ENCODE data around the gene HIVEP3. TPM values are rescaled to one million over a fixed set of nuclear protein-coding genes. Genes with fewer than 3 reads are reported as not detected.
A peak's percentile ranks its signal among the peaks of the same experiment; 100 is the strongest.

Gene HIVEP3
- total RNA-seq, 2 experiments from 2014 or later, result 15.1 to 18.1 TPM

DNA sequence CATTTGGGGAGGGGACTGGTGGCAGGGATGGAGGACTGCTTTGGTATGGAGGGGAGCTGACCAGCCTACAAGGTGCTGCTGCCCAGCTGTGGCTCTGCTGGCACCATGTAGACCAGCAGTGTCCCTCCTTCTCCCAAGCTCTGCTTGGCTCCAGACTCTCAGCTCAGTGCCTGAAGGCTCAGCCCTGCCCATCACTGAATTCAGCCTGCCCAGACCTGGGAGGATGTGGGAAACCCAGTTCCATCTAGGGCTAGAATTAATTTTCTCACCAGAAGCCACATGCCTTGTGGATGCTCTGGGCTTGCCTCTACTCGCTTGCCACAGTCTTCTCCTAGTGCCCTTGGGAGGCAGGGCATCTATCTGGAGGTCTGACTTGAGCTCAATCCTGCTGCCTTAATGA, 239.2 kb downstream of the HIVEP3 start:
- no peak overlapping the region for H3K4me3 Mint-ChIP-seq
- no peaks in the 10 kb centered on the region for H3K36me3 Mint-ChIP-seq
- ATAC-seq, result peak; percentile 10
- peak overlapping the region; percentile 86 for H3K27ac Mint-ChIP-seq
- no peaks in the 10 kb centered on the region for H3K27me3 Mint-ChIP-seq
- CTCF ChIA-PET, result interaction anchor here (1.6 kb wide), 2 partner anchors 11 to 17 kb away, joined by 4 read pairs; no protein-coding TSS in a partner anchor
- no peaks in the 10 kb centered on the region for H3K9me3 Mint-ChIP-seq (ENCODE audit: low read depth)
- H3K4me1 Mint-ChIP-seq, result peaks cover 88% of the 10 kb centered on the region
- DNase-seq, result peak; percentile 61

DNA sequence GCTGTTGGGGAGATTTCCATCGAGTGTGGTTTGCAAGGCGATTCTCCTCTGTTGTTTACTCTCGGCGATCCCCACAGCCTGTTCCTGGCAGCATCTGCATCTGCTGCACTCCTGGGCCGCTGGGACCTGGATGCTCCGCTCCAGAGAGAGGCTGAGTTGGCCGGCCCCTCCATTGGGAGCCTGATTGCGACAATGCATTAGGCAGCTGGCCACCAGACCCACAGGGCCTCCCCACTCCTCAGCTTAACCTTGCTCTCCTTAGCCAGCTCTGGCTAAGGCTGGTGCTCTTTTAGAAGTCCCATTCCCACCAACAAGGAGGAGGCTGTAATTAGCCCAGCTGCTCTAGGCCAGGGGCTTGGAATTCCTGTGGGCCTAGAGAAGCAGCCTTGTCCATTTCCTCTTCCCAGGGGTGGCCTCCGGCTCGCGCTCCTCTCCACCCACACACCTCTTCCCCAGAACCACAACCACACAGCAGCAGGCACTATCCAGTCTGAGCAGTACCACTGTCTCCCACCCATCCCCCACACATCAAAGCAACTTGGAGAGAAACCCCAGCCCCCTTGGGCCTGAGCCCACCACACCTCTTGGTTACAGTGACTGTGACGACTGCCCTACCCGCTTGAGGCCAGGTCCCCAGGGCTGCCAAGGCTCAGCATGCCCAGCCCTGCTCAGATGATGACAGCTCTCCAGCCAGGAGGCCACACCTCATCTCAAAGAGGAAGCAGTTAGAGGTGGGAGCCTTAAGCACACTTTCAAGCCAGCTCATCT, 240.4 kb downstream of the HIVEP3 start:
- Mint-ChIP-seq H3K27me3 (no peaks in the 10 kb centered on the region), H3K4me1 (peaks cover 88% of the 10 kb centered on the region), H3K27ac (peak overlapping the region; percentile 86), H3K36me3 (no peaks in the 10 kb centered on the region), H3K9me3 (ENCODE audit: low read depth) (no peaks in the 10 kb centered on the region), H3K4me3 (no peak overlapping the region)
- CTCF ChIA-PET, result interaction anchor here (0.6 to 1.9 kb wide), 7 partner anchors 11 to 124 kb away, joined by 3 to 6 read pairs (median 4); no protein-coding TSS in a partner anchor
- DNase-seq (peak; percentile 69), ATAC-seq (peak; percentile 74)

GRCh38 chr1:41677620-41678019, 241.1 kb downstream of the HIVEP3 start:
- Mint-ChIP-seq H3K9me3 (ENCODE audit: low read depth) (no peaks in the 10 kb centered on the region), H3K27ac (peak overlapping the region; percentile 42), H3K36me3 (no peaks in the 10 kb centered on the region), H3K27me3 (no peaks in the 10 kb centered on the region), H3K4me3 (no peak overlapping the region), H3K4me1 (peaks cover 88% of the 10 kb centered on the region)
- no peak for ATAC-seq
- CTCF ChIA-PET, result interaction anchor here (0.6 to 1.9 kb wide), 5 partner anchors 10 to 125 kb away, joined by 3 to 6 read pairs (median 4); no protein-coding TSS in a partner anchor
- no peak for DNase-seq

DNA sequence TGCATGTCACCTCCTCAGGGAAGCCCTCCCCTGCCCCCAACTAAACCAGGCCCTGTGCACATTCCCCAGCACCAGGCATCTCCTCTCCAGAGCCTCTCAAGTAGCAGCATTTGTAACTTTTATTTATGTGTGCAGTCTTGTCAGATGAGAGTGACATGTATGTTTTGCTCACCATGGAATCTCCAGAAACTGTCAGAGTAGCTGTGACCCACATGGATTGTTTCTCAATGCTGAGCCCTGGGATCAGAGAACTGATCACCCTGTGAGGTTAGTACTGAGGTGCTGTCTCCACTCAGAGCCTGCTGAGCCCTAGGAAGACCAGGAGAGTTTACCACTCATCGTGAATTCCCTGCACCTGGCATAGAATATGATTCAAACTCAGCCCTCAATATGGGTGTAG, 243.3 kb downstream of the HIVEP3 start:
- Mint-ChIP-seq H3K36me3 (no peaks in the 10 kb centered on the region), H3K27me3 (no peaks in the 10 kb centered on the region), H3K4me3 (no peak overlapping the region), H3K4me1 (peaks cover 88% of the 10 kb centered on the region), H3K27ac (peak overlapping the region; percentile 57), H3K9me3 (ENCODE audit: low read depth) (no peaks in the 10 kb centered on the region)
- CTCF ChIA-PET, result no interaction called here
- ATAC-seq (no peak), DNase-seq (no peak)

GRCh38 chr1:41674522-41674921, 244.2 kb downstream of the HIVEP3 start:
- Mint-ChIP-seq H3K4me1 (peaks cover 88% of the 10 kb centered on the region), H3K4me3 (no peak overlapping the region), H3K36me3 (no peaks in the 10 kb centered on the region), H3K27me3 (no peaks in the 10 kb centered on the region), H3K9me3 (ENCODE audit: low read depth) (no peaks in the 10 kb centered on the region), H3K27ac (peak overlapping the region; percentile 93)
- ATAC-seq, result no peak
- CTCF ChIA-PET, result interaction anchor here (1.4 to 3.6 kb wide), 2 partner anchors 11 to 50 kb away, joined by 3 to 27 read pairs; no protein-coding TSS in a partner anchor
- no peak for DNase-seq

- Mint-ChIP-seq H3K4me3 (peak overlapping the region; percentile 57), H3K9me3 (ENCODE audit: low read depth) (no peaks in the 10 kb centered on the region), H3K4me1 (peaks cover 87% of the 10 kb centered on the region), H3K27me3 (no peaks in the 10 kb centered on the region), H3K27ac (peak overlapping the region; percentile 93), H3K36me3 (no peaks in the 10 kb centered on the region)
- DNase-seq, result peak; percentile 67
- CTCF ChIA-PET, result interaction anchor here (0.9 to 3.6 kb wide), 9 partner anchors 10 to 137 kb away, joined by 3 to 27 read pairs (median 3); no protein-coding TSS in a partner anchor
- peak; percentile 60 for ATAC-seq
Observed at GRCh38 chr1:41673806-41674205, 244.9 kb downstream of the HIVEP3 start.

GRCh38 chr1:41673378-41673777, 245.3 kb downstream of the HIVEP3 start:
- DNase-seq (peak; percentile 84), ATAC-seq (peak; percentile 90)
- Mint-ChIP-seq H3K27me3 (no peaks in the 10 kb centered on the region), H3K4me3 (peak overlapping the region; percentile 57), H3K36me3 (no peaks in the 10 kb centered on the region), H3K4me1 (peaks cover 86% of the 10 kb centered on the region), H3K9me3 (ENCODE audit: low read depth) (no peaks in the 10 kb centered on the region), H3K27ac (peak overlapping the region; percentile 93)
- CTCF ChIA-PET, result interaction anchor here (0.9 to 3.6 kb wide), 10 partner anchors 8 to 137 kb away, joined by 3 to 27 read pairs (median 4); no protein-coding TSS in a partner anchor

GRCh38 chr1:41672641-41673361, 245.9 kb downstream of the HIVEP3 start:
- Mint-ChIP-seq H3K9me3 (ENCODE audit: low read depth) (no peaks in the 10 kb centered on the region), H3K4me3 (peak overlapping the region; percentile 57), H3K27me3 (no peaks in the 10 kb centered on the region), H3K4me1 (peaks cover 86% of the 10 kb centered on the region), H3K36me3 (no peaks in the 10 kb centered on the region), H3K27ac (peak overlapping the region; percentile 93)
- ATAC-seq, result peak; percentile 7
- CTCF ChIA-PET, result interaction anchor here (0.9 to 3.6 kb wide), 9 partner anchors 9 to 138 kb away, joined by 3 to 27 read pairs (median 4); no protein-coding TSS in a partner anchor
- no peak for DNase-seq

GRCh38 chr1:41672173-41672572, 246.5 kb downstream of the HIVEP3 start:
- no peak for DNase-seq
- CTCF ChIA-PET, result interaction anchor here (1.2 to 3.6 kb wide), 4 partner anchors 9 to 98 kb away, joined by 3 to 27 read pairs (median 6); no protein-coding TSS in a partner anchor
- ATAC-seq, result no peak
- Mint-ChIP-seq H3K27me3 (no peaks in the 10 kb centered on the region), H3K4me1 (peaks cover 86% of the 10 kb centered on the region), H3K9me3 (ENCODE audit: low read depth) (no peaks in the 10 kb centered on the region), H3K36me3 (no peaks in the 10 kb centered on the region), H3K4me3 (no peak overlapping the region), H3K27ac (peak overlapping the region; percentile 93)

DNA sequence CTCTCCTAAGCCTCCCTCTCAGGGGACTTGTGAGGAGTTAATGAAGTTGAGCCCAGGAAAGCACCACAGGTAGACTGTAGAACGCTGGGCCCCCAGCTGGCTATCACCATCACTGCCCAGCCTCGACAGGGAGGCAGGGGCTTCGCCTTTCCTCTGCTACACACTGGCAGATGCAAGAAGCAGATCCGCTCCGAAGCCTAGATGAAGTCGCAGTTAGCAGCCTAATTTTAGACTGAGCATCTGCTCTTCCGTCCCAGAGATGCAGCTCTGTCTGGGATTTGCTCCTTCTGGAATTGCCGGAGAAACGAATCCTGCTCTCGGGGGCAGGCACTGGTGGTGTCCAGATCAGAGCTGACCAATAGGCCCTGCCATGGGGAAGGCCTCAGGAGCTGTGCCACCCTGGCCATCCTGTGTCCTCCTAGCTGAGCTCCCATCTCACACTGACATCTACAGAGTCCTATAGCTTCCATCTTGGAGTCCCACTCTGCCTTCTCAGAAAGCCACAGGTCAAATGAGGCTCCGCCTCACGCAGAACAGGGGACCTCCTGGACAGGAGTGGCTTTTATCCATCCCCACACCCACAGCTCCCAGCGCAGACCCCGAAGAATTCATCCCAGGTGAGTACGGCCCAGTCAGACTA, 247.5 kb downstream of the HIVEP3 start:
- no peak for ATAC-seq
- CTCF ChIA-PET, result no interaction called here
- Mint-ChIP-seq H3K4me1 (peaks cover 91% of the 10 kb centered on the region), H3K27me3 (no peaks in the 10 kb centered on the region), H3K27ac (no peak overlapping the region), H3K4me3 (no peak overlapping the region), H3K9me3 (ENCODE audit: low read depth) (no peaks in the 10 kb centered on the region), H3K36me3 (no peaks in the 10 kb centered on the region)
- no peak for DNase-seq

GRCh38 chr1:41670217-41670957, 248.3 kb downstream of the HIVEP3 start:
- Mint-ChIP-seq H3K27me3 (no peaks in the 10 kb centered on the region), H3K36me3 (no peaks in the 10 kb centered on the region), H3K9me3 (ENCODE audit: low read depth) (no peaks in the 10 kb centered on the region), H3K27ac (peak overlapping the region; percentile 25), H3K4me3 (no peak overlapping the region), H3K4me1 (peaks cover 95% of the 10 kb centered on the region)
- ATAC-seq, result no peak
- CTCF ChIA-PET, result interaction anchor here (2.9 to 6.1 kb wide), 2 partner anchors 12 to 141 kb away, joined by 9 to 32 read pairs; no protein-coding TSS in a partner anchor
- no peak for DNase-seq

DNA sequence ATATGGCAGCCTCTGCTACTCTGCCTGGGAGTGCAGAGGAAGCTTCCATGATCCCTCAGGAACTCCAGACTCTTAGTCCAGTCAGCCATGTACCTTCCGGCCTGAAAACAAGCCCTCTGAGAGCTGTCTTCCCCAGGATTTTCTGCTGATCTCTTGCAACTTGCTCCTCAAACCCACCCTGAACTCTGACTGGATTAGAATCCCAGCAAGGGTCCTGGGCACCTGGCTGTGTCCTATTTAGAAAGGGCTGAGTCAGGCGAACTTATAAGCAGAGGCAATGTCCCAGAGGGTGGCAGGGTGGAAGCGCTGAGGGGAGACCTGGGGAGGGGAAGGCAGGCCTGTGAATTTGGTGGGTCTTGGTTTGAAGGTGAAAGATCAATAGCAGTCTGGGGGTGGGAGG, 249.8 kb downstream of the HIVEP3 start:
- Mint-ChIP-seq H3K4me1 (peaks cover 87% of the 10 kb centered on the region), H3K36me3 (no peaks in the 10 kb centered on the region), H3K9me3 (ENCODE audit: low read depth) (no peaks in the 10 kb centered on the region), H3K27me3 (no peaks in the 10 kb centered on the region), H3K4me3 (no peak overlapping the region), H3K27ac (no peak overlapping the region)
- DNase-seq (no peak), ATAC-seq (no peak)
- CTCF ChIA-PET, result interaction anchor here (1.3 to 6.1 kb wide), 3 partner anchors 14 to 143 kb away, joined by 4 to 32 read pairs (median 9); no protein-coding TSS in a partner anchor

All from activated CD8-positive, alpha-beta memory T cell treated with anti-CD3 and anti-CD28 coated beads, Interleukin-2, amount 10 ng/mL, durations not matched to agents 7 days and 5 days (primary cell).